GM18505 (cell line): ENCODE data around the gene PCED1B.

Source experiments
- ATAC-seq: cut with Tn5 transposase; IDR thresholded peaks from one replicate; pipeline ENCODE4 v1.9.1; 2021; ENCODE audit not compliant: unreplicated experiment
- POLR2A ChIP-seq: IDR thresholded peaks from 4 replicates; pipeline ENCODE4 v1.6.1; 2011; ENCODE audit warnings: borderline replicate concordance; ENCODE audit not compliant: insufficient read depth, insufficient read length; ENCODE audit errors: extremely low read depth

PCED1B gene

GRCh38 chr12:47280543-47281300 lies 201.3 kb downstream of the PCED1B start:
- ATAC-seq, result no peak
- no peak for TF ChIP-seq POLR2A

- ATAC-seq, result no peak
Measured at GRCh38 chr12:47281667-47282171, 202.3 kb downstream of the PCED1B start.

GRCh38 chr12:47282206-47282605 lies 202.8 kb downstream of the PCED1B start:
- no peak for TF ChIP-seq POLR2A

More at GRCh38 chr12:47281667-47282171, 202.3 kb downstream of the PCED1B start:
- TF ChIP-seq POLR2A, result no peak

More at GRCh38 chr12:47282206-47282605, 202.8 kb downstream of the PCED1B start:
- ATAC-seq, result no peak
